ENCODE results near the gene ZC3H18.

GRCh38 chr16:88522276-88522949, 47.8 kb upstream of the ZC3H18 start:
- TF ChIP-seq CTCF (IDR thresholded peaks at IDR 0.05; ENCODE audit: low read length) (no peak), EZH2phosphoT487 (IDR thresholded peaks at IDR 0.05; ENCODE audit: low read length) (no peak), EZH2 (optimal IDR thresholded peaks at IDR 0.05; ENCODE audit: low read depth, low read length) (no peak)

Measured in MM.1S (cell line).